Stimulated activated naive CD4-positive, alpha-beta T cell (primary cell): ENCODE measurements around the gene SCMH1.
"Not testable (repeated sequence)": the region's sequence is repeated elsewhere in the genome, so short reads cannot be mapped to it uniquely, and the experiment has no call there.

ENCODE experiments used
- DNase-seq, 6 experiments: peaks; one replicate each; lab custom pipeline; 2025; lab: John Stamatoyannopoulos, UW

Gene SCMH1

GRCh38 chr1:41241749-41242341, at the start of gene SCMH1:
SCMH1 (minus strand) TSS chr1:41242306; CDS start chr1:41186133, 56,173 bp downstream.
- DNase-seq, result peak; percentile 17 to 45 (median 34)

DNA sequence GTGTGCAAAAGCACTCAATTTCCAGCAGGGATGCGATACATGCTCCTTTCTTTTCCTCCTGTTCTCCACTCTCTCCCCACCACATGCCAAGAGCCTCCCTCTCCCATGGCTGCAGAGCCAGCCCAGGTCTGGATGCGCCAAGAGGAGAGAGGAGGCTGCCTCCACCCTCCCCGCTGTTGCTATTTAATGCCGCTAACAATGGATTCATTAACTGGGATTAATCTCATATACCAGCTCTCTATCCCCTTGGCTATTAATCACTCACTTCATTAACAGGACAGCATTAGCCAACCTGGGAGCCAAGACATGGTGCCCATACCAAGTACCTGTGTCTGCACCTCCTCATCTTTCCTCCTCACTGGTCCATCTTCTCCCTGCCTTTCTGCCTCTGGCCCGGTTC, 49.1 kb upstream of the SCMH1 start:
- no peak for DNase-seq

- no peak for DNase-seq
Measured at GRCh38 chr1:41289196-41289595, 47.1 kb upstream of the SCMH1 start.

DNA sequence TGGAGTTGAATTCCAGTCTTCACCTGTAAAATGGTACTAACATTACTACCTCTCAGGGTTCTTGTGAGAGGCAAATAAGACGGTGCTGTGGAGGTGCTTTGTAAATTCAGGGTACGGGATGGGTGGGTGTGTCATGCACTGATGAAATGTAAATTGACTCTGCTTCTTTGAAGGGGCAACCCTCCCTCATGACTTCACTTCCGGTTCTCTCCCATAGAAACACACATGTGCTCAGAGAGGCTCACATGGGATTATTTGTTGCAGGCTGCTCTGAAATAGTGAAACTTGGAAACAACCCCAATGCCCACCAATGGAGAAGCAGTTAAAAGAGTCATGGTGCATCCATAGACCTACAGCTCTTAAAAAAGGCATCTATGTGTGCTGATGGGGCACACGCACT, 44.9 kb upstream of the SCMH1 start:
- no peak for DNase-seq

DNA sequence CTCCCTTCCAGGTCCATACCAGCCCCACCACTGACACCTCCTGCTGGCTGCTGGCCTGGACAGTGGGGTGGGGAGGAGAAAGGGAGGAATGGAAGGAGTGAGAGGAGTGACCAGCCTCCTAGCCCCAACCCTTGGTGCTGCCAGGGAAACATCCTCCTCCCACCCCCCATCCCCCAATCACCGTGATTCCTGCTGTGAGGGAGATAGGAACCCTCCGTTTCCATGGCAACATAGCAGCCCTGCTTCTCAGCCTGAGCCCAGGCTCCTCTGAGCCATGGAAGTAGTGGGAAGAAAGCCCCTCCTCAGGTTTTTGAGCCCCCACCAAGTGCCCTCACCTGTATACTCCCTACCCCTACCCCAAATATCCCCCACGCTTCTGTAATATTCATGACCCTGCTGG, 44.4 kb upstream of the SCMH1 start:
- no peak for DNase-seq

GRCh38 chr1:41285818-41286217, 43.7 kb upstream of the SCMH1 start:
- no peak for DNase-seq

DNA sequence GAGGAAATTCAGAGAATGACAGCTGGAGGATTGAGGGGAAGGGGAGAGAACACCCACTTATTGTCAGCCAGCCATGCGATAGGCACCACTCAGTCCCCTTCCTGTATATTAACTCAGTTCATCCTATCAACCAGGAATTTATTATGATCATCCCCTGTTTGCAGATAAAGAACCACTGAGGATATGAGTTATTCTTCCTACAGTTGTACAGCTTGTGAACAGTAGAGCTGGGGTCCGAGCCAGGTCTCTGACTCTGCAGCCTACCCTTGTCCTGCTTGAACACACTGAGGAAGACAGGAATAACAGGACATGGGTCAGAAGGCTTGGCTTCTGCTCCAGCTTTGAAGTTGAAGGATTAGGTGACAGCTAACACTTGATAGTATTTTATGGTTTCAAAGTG, 42.0 kb upstream of the SCMH1 start:
- DNase-seq, result no peak

DNA sequence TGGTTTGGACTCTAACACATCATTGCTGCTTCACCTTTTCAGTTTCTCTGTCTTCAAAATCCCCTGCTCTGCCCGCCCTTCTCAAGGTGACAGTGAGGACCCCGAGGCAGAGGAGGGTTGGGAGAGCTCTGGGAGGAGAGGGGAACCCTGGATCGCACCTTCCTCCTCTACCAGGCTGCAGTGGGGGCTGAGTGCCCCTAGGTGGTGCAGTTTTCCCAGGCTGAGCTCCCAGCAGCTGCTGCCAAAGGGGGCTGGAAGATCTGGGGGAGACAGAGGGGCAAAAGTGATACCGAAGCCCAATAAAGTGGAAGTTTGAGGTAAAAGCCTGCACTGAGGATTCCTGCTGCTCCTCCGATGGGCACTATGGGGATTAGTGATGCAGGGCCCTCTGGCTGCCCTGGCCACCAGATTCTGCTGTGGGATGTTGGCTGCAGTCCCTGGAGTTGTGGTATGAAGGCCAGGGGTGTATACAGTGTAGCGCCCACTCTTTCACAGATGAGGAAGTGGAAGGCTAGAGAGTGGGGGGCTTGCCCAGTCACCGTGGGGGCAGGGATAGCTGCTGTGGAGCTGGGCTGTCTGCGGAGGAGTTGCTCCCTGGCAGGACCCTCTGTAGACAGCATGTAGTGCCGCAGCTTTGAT, 40.7 kb upstream of the SCMH1 start:
- peak in 1 of 6 experiments; percentile 6 for DNase-seq

DNA sequence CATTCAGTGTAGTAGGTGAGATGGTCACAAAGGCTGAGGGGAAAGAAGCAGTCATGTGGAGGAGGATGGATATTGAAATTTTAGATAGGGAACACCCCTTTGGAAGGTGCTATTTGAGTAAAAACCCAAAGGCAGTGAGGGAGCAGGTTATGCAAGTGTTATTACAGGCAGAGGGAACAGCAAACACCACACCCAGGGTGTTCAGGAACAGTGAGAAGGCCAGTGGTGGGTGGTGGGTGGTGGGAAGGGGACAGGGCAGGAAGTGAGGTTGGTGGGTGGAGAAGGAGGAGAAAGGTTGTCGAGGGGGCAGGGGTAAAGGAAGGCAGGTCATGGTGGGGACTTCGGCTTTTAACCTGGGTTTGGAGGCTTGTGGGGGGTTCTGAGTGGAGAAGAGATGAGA, 39.2 kb upstream of the SCMH1 start:
- DNase-seq, result no peak

DNA sequence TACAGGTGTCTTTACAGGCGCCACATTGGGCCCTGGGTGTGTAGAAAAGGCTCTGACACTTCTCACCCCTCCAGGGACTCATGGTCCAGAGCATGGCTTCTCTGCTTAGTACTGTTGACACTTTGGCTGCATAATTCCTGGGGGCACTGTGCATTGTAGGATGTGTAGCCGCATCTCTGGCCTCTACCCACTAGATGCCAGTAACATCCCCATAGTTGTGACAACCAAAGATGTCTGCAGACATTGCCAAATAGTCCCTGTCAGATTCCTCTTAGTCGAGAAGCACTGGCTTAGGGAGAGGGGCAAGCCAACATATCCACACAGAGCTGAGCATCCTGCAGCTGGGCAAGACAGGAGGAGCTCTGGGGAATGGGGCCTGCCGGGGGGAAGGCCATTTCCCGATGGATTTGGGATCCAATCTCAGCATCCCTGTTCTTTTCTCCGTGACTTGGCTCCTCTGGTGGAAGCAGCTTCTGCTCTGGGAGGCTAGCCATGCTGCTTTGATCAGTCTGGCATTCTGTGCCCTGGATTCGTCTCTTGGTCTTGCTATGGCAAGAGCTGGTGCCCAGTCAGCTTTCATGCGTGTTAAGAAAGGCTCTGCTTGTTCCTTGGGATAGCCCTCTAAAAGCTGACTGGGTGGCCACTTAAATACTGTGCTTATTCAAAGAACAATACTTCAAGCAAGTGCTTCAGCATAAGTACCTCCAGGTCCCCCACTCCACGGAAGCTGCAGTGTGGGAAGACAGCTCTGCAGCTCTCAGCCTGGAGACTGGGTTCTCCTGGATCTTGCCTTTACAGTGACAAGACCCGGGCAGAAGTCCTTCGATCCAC, 38.3 kb upstream of the SCMH1 start:
- no peak for DNase-seq

GRCh38 chr1:41278076-41278475, 36.0 kb upstream of the SCMH1 start:
- DNase-seq, result no peak

DNA sequence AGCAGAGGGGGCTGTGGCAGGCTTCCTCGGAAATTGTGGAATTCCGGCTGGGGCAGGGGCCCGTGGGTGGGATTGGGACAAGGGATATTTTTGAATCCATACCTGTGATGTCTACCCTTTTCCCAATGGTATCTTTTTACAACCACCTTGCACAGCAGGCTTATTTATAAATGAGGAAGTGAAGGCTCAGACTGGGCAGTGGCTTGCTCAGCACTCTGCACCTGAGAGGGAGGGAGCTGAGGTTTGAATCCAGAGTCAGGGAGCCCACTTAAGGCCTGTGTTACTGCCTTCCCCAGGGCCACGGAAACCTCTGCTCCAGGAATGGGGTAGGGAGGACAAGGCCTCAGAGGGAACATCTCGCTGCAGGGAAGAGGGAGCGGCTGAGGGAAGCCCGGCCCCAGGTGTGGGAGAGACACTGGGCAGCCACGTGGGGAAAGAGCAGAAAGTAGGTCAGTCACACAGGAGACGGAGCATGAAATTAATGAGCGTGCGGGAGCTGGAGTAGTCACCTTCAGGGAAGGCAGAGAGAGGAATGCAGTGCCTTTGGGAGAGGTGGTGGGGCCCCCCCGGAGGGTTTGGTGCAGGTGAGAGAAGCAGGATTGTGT, 35.4 kb upstream of the SCMH1 start:
- DNase-seq, result no peak

DNA sequence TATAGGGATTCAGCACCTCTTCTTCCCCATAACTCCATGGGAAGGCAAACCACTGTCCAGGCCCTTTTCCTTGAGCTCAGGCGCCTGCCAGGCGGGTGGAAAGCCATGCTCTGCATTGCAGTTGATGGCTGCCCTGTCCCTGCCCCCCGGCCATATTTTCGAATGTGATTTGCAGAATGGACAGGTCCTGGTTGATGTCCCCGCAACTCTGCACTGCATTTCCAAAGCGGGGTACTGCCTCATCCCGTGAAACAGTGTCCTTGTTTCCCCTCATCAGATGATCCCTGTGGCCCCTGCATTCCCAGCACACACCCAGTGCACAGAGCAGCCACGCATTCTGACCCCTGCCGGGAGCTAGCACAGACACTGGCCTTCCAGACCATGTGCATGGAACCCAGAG, 33.7 kb upstream of the SCMH1 start:
- DNase-seq, result no peak

DNA sequence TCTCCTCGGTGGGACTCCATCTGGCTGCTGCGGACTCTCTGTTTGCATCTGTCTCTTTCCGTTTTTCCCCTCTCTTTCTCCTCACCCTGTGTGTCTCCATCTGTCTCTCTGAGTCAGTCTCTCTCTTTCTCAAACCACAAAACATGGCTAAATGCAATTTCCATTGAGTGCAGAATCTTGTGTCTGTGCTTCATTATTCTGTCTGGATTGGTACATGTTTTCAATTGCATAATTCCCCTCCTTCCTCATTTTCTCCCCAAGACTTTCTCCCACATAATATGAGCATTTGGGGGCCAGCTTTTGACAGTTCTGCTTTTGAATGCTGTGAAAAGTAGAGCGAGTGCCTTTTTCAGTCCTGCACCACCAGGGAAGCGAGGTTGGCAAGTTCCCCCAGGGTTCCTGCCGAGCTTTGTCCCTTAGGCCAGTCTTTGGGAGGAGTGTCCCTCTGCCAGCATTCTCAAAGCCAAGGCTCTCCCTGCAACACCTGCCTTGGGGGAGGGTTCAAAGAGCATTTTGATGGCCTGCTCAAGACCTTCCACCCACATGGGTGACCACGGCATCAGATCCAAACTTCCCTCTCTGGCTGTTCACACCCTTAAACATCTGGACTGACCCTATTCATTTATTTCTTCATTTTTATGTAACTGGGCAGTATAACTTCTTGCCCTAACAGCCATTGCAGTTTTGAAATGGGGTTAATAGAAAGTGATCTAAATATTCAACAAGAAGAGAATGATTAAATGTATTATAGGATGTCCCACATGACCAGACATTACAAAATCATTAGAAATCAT, 32.8 kb upstream of the SCMH1 start:
- no peak for DNase-seq

- no peak for DNase-seq
Measured at GRCh38 chr1:41272601-41273000, 30.5 kb upstream of the SCMH1 start.

GRCh38 chr1:41268154-41268770, 26.2 kb upstream of the SCMH1 start:
- DNase-seq, result peak; percentile 17 to 73 (median 57)

- no peak for DNase-seq
Measured at GRCh38 chr1:41261926-41262618, 20.0 kb upstream of the SCMH1 start.

DNA sequence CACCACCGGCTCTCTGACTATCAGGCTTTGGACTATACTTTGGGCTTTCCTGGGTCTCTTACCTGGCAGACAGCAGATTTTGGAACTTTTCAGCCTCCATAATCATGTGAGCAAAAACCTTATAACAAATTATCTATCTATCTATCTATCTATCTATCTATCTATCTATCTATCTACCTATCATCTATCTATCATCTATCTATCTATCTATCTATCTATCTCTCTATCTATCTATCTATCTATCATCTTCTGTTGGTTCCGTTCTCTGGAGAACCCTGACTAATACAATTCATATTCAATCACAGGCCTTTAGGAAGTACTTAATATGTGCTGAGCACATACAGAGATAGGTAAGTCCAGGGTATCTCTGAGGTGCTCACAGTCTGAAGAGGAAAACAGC, 18.7 kb upstream of the SCMH1 start:
- DNase-seq, result no peak

DNA sequence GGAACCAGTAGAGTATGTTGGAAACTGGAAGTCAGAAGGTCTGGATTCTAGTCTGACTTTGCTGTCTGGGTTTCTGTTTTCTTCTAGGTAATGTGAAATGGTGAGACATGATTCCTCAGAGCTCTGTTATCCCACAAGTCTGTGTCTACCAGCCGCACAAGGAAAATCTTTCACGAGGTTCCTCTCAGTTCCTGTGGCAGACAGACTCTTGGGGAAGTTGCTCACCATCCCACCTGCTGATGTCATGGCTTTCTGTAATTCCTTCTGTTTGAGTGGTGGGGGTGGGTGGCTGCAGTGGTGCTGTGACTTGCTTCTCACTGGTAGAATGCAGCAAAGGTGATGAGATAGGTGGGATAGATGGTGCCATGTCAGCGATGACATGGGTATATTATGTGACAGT, 17.1 kb upstream of the SCMH1 start:
- no peak for DNase-seq

DNA sequence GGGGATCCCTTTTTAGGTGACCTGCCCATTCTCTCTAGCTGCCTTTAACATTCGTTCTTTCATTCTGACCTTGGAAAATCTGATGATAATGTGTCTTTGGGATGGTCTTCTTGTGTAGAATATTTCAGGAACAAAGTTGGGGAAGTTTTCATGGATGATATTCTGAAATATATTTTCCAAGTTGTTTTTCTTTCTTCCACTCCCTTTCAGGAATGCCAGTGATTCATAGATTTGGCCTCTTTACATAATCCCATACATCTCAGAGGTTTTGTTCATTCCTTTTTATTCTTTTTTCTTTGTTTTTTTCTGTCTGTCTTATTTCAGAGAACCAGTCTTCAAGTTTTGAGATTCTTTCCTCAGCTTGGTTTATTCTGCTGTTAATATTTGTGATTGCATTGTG, 13.9 kb upstream of the SCMH1 start:
- DNase-seq, result no peak

DNA sequence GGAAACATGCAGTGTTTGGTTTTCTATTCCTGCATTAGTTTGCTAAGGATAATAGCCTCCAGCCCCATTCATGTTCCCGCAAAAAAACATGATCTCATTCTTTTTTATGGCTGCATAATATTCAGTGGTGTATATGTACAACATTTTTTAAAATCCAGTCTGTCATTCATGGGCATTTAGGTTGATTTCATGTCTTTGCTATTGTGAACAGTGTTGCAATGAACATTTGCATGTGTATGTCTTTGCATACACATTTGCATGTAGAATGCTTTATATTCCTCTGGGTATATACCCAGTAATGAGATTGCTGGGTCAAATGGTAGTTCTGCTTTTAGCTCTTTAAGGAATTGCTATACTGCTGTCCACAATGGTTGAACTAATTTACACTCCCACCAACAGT, 9.0 kb upstream of the SCMH1 start:
- not testable (repeated sequence) for DNase-seq
